Caco-2 (cell line): ENCODE measurements around the gene APLF. TPM values are rescaled to one million over a fixed set of nuclear protein-coding genes. Genes with fewer than 3 reads are reported as not detected.
A peak's percentile ranks its signal among the peaks of the same experiment; 100 is the strongest.

Experiments used
- BruUV-seq: library from RNA; stranded (reverse); fragments of 400-500 nt; replicated peaks from 2 replicates; lab custom pipeline; 2021; lab: Mats Ljungman, UMichigan
- CTCF ChIA-PET: fragments of 300-600 bp; sonication (Branson Sonifier 250); formaldehyde crosslinking; loops from one replicate; lab custom pipeline; 2022; ENCODE audit warnings: antibody characterized with exemption; lab: Charles Lee
- POLR2A ChIA-PET: fragments of 300-600 bp; sonication (Branson Sonifier 250); formaldehyde crosslinking; loops from one replicate; lab custom pipeline; 2022; ENCODE audit warnings: antibody characterized with exemption; lab: Charles Lee
- DNase-seq, 2 experiments: peaks; one replicate each; pipeline versions ENCODE4 v3.0.0 to v3.0.0-alpha.2; 2020 to 2022
- H3K27me3 ChIP-seq: replicated peaks from 2 replicates; pipeline ENCODE4 v1.6.0; 2011; ENCODE audit warnings: low read length; ENCODE audit not compliant: control insufficient read depth, insufficient read depth
- H3K36me3 ChIP-seq: 2 replicates; pipeline ENCODE4 v1.5.1; 2011; ENCODE audit warnings: low read length; ENCODE audit not compliant: control insufficient read depth, insufficient read depth
- H3K4me1 ChIP-seq: fragments of 250-450 bp; sonication (Bioruptor Pico); 2 replicates; pipeline ENCODE4 v1.5.1; 2020; ENCODE audit warnings: mild to moderate bottlenecking
- H3K4me3 ChIP-seq: 2 replicates; pipeline ENCODE4 v1.5.1; 2011; ENCODE audit warnings: low read depth, mild to moderate bottlenecking, control low read depth, low read length
- H3K9me3 ChIP-seq: fragments of 250-450 bp; sonication (Bioruptor Pico); 2 replicates; pipeline ENCODE4 v1.5.1; 2020; ENCODE audit warnings: mild to moderate bottlenecking, moderate library complexity
- H3K27ac Mint-ChIP-seq: one replicate; pipeline ENCODE4 v1.8.0; 2022; ENCODE audit warnings: mixed read lengths; ENCODE audit not compliant: unreplicated experiment
- H3K27me3 Mint-ChIP-seq: one replicate; pipeline ENCODE4 v1.8.0; 2022; ENCODE audit warnings: mixed read lengths; ENCODE audit not compliant: insufficient read depth, unreplicated experiment
- H3K36me3 Mint-ChIP-seq: one replicate; pipeline ENCODE4 v1.8.0; 2022; ENCODE audit warnings: mild to moderate bottlenecking, mixed read lengths; ENCODE audit not compliant: insufficient read depth, unreplicated experiment
- H3K4me1 Mint-ChIP-seq: one replicate; pipeline ENCODE4 v1.8.0; 2022; ENCODE audit warnings: low read depth, mixed read lengths; ENCODE audit not compliant: unreplicated experiment
- H3K4me3 Mint-ChIP-seq: one replicate; pipeline ENCODE4 v1.8.0; 2022; ENCODE audit warnings: mild to moderate bottlenecking, moderate library complexity, mixed read lengths; ENCODE audit not compliant: unreplicated experiment
- H3K9me3 Mint-ChIP-seq: one replicate; pipeline ENCODE4 v1.8.0; 2022; ENCODE audit warnings: mixed read lengths; ENCODE audit not compliant: unreplicated experiment
- CTCF ChIP-seq, 2 experiments: fragments of 200-600 bp in 1 of 2; IDR thresholded peaks; 1 replicate in 1 of 2; 2 replicates in 1 of 2; pipeline versions ENCODE4 v1.5.1 to v1.8.0; 2011 to 2022; ENCODE audit warnings: antibody characterized with exemption in 1 of 2, control low read depth in 1 of 2, inconsistent platforms in 1 of 2, low read depth in 1 of 2, low read length in 1 of 2, mild to moderate bottlenecking in 1 of 2, moderate library complexity in 1 of 2; ENCODE audit not compliant: insufficient read depth in 1 of 2, severe bottlenecking in 1 of 2, unreplicated experiment in 1 of 2
- intact Hi-C: fragments of 100-400 bp; cut with micrococcal nuclease; formaldehyde crosslinking; loops from one replicate; pipeline ENCODE4 v1.10.0; 2022; ENCODE audit not compliant: unreplicated experiment
- total RNA-seq: library from RNA; stranded (reverse); gene quantifications from 2 replicates; pipeline ENCODE4 v1.2.3, GENCODE V29; 2022

APLF gene
- total RNA-seq, 1 experiment from 2014 or later = 3.9 TPM

- H3K36me3 ChIP-seq = no peaks in the 10 kb centered on the region
- ChIA-PET CTCF (interaction anchor here (2.5 to 3.8 kb wide), 2 partner anchors 19 to 240 kb away, joined by 11 to 18 read pairs; no protein-coding TSS in a partner anchor), POLR2A (no interaction called here)
- Mint-ChIP-seq H3K27ac (no peak overlapping the region), H3K9me3 (no peaks in the 10 kb centered on the region), H3K4me3 (peak overlapping the region; percentile 95), H3K27me3 (no peaks in the 10 kb centered on the region), H3K4me1 (peaks cover 32% of the 10 kb centered on the region), H3K36me3 (peaks cover 8% of the 10 kb centered on the region)
- intact Hi-C loops = loop anchor here (5.0 kb wide), 1 partner anchor 438 kb away; no protein-coding TSS in a partner anchor
- H3K9me3 ChIP-seq = no peaks in the 10 kb centered on the region
- H3K4me3 ChIP-seq = no peak overlapping the region
- no TSS peak for BruUV-seq
- DNase-seq = no peak
- no peak for TF ChIP-seq CTCF (IDR thresholded peaks at IDR 0.05; ENCODE audit: insufficient read depth in 1 of 2, low read depth in 1 of 2, low read length in 1 of 2, severe bottlenecking in 1 of 2, unreplicated experiment in 1 of 2)
- H3K27me3 ChIP-seq = no peaks in the 10 kb centered on the region
- peaks cover 49% of the 10 kb centered on the region for H3K4me1 ChIP-seq
Measured at GRCh38 chr2:68468801-68469200, 1.4 kb downstream of the APLF start.

GRCh38 chr2:68469935-68470334 is 2.5 kb downstream of the APLF start:
- CTCF ChIA-PET = no interaction called here

GRCh38 chr2:68471385-68471784 is 4.0 kb downstream of the APLF start:
- Histone ChIP-seq H3K27me3 (no peaks in the 10 kb centered on the region), H3K36me3 (no peaks in the 10 kb centered on the region), H3K4me3 (no peak overlapping the region), H3K9me3 (no peaks in the 10 kb centered on the region), H3K4me1 (peaks cover 63% of the 10 kb centered on the region)
- Mint-ChIP-seq H3K36me3 (peaks cover 8% of the 10 kb centered on the region), H3K4me3 (no peak overlapping the region), H3K27ac (no peak overlapping the region), H3K27me3 (no peaks in the 10 kb centered on the region), H3K4me1 (peaks cover 42% of the 10 kb centered on the region), H3K9me3 (no peaks in the 10 kb centered on the region)
- TF ChIP-seq CTCF (IDR thresholded peaks at IDR 0.05; ENCODE audit: insufficient read depth in 1 of 2, low read depth in 1 of 2, low read length in 1 of 2, severe bottlenecking in 1 of 2, unreplicated experiment in 1 of 2) = no peak
- BruUV-seq = no TSS peak
- CTCF ChIA-PET = no interaction called here
- DNase-seq = no peak
- intact Hi-C loops = no loop called here
- POLR2A ChIA-PET = no interaction called here

More at GRCh38 chr2:68469935-68470334, 2.5 kb downstream of the APLF start:
- no peak for DNase-seq
- Histone ChIP-seq H3K36me3 (no peaks in the 10 kb centered on the region), H3K4me3 (no peak overlapping the region), H3K4me1 (peaks cover 52% of the 10 kb centered on the region), H3K9me3 (no peaks in the 10 kb centered on the region), H3K27me3 (no peaks in the 10 kb centered on the region)
- no peak for TF ChIP-seq CTCF (IDR thresholded peaks at IDR 0.05; ENCODE audit: insufficient read depth in 1 of 2, low read depth in 1 of 2, low read length in 1 of 2, severe bottlenecking in 1 of 2, unreplicated experiment in 1 of 2)
- Mint-ChIP-seq H3K36me3 (peaks cover 8% of the 10 kb centered on the region), H3K9me3 (no peaks in the 10 kb centered on the region), H3K27ac (peak overlapping the region; percentile 26), H3K27me3 (no peaks in the 10 kb centered on the region), H3K4me3 (no peak overlapping the region), H3K4me1 (peaks cover 34% of the 10 kb centered on the region)
- POLR2A ChIA-PET = no interaction called here
- intact Hi-C loops = loop anchor here (5.0 kb wide), 1 partner anchor 437 kb away; no protein-coding TSS in a partner anchor
- no TSS peak for BruUV-seq
